Natural killer cell (primary cell): ENCODE data around the gene SMIM43. TPM values are rescaled to one million over a fixed set of nuclear protein-coding genes. Genes with fewer than 3 reads are reported as not detected.

ENCODE experiments used
- ATAC-seq, 3 donors: fragments of 150-1000 bp in 2 of 3; fragments of 200-7000 bp in 1 of 3; cut with Tn5 transposase; 1 replicate in 1 of 3; 2 replicates in 2 of 3; pipeline ENCODE4 v1.10.0; 2021; ENCODE audit warnings: mild to moderate bottlenecking in 2 of 3, moderate library complexity in 2 of 3
- DNase-seq, 2 donors: peaks; one replicate each; pipeline versions ENCODE4 v3.0.0 to v3.0.0-alpha.2; 2013 to 2021; ENCODE audit warnings: mixed read lengths in 1 of 2
- H3K27ac ChIP-seq: one replicate; pipeline ENCODE4 v1.5.1; 2013; ENCODE audit warnings: mild to moderate bottlenecking, low read length
- H3K27me3 ChIP-seq: one replicate; pipeline ENCODE4 v1.6.1; 2013; ENCODE audit warnings: low read length; ENCODE audit not compliant: control insufficient read depth, insufficient read depth
- H3K36me3 ChIP-seq: one replicate; pipeline ENCODE4 v1.6.1; 2013; ENCODE audit warnings: low read length; ENCODE audit not compliant: control insufficient read depth, insufficient read depth
- H3K4me1 ChIP-seq: one replicate; pipeline ENCODE4 v1.6.1; 2013; ENCODE audit warnings: low read length; ENCODE audit not compliant: control insufficient read depth, insufficient read depth
- H3K4me3 ChIP-seq: one replicate; pipeline ENCODE4 v1.5.1; 2013; ENCODE audit warnings: low read length
- H3K9me3 ChIP-seq: one replicate; pipeline ENCODE4 v1.6.1; 2013; ENCODE audit warnings: low read length; ENCODE audit not compliant: control insufficient read depth, insufficient read depth
- H3K27ac Mint-ChIP-seq, 2 donors: one replicate each; pipeline ENCODE4 v1.8.0; 2022; ENCODE audit warnings: mild to moderate bottlenecking in 2 of 2, mixed read lengths in 2 of 2, moderate library complexity in 1 of 2
- H3K27me3 Mint-ChIP-seq, 2 donors: one replicate each; pipeline ENCODE4 v1.8.0; 2022; ENCODE audit warnings: low read depth in 2 of 2, mixed read lengths in 2 of 2
- H3K36me3 Mint-ChIP-seq: one replicate; pipeline ENCODE4 v1.8.0; 2022; ENCODE audit warnings: mixed read lengths
- H3K4me1 Mint-ChIP-seq, 2 donors: one replicate each; pipeline ENCODE4 v1.8.0; 2022; ENCODE audit warnings: mixed read lengths in 2 of 2
- H3K4me3 Mint-ChIP-seq: one replicate; pipeline ENCODE4 v1.8.0; 2022; ENCODE audit warnings: mild to moderate bottlenecking, moderate library complexity, mixed read lengths
- H3K9me3 Mint-ChIP-seq, 2 donors: one replicate each; pipeline ENCODE4 v1.8.0; 2022; ENCODE audit warnings: mixed read lengths in 2 of 2
- CTCF ChIP-seq: fragments of 200-600 bp; IDR thresholded peaks from one replicate; pipeline ENCODE4 v1.8.0; 2022; ENCODE audit warnings: antibody characterized with exemption
- WGBS: methylation state at CpG from one replicate; pipeline ENCODE4 v1.1.7; 2013; ENCODE audit warnings: missing lambda C conversion rate; ENCODE audit not compliant: insufficient coverage; 5-methylcytosine and 5-hydroxymethylcytosine counted together
- intact Hi-C: fragments of 100-400 bp; cut with micrococcal nuclease; formaldehyde crosslinking; loops from one replicate; pipeline ENCODE4 v1.14.2; 2022
- total RNA-seq, 4 donors: library from RNA; stranded (reverse); fragments of 120-200 nt in 1 of 4; gene quantifications; one replicate each; pipeline versions ENCODE4 v1.2.3 to v1.2.4, GENCODE V29; 2013 to 2022

SMIM43 gene
- total RNA-seq, 3 donors from 2014 or later (not counting 1 experiment from before 2014, with no cell fraction given): not detected

DNA sequence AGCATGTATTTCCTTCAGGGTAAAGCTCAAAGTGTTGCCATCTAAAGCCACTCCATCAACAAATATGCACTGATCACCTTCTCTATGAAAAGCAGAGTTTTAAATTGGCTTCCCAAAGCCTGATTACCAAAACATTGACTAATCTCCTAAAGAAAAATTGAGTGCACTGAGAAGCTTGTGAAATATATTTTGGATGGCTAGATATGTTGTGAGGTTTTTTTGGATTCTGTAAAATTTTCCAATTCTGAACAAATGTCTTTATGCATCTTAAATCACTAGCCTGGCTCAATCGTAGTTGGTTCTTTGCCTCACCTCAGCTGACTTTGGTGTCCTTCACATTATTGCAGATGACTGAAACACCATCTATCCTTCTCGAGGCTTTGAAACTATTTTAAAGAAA, 21.3 kb upstream of the SMIM43 start:
- Mint-ChIP-seq H3K27ac (no peak overlapping the region), H3K4me1 (no peaks in the 10 kb centered on the region), H3K9me3 (no peaks in the 10 kb centered on the region), H3K36me3 (no peaks in the 10 kb centered on the region), H3K4me3 (no peak overlapping the region), H3K27me3 (peaks cover 37 to 78% of the 10 kb centered on the region in 2 donors)
- H3K36me3 ChIP-seq: no peaks in the 10 kb centered on the region
- DNase-seq (no peak), ATAC-seq (no peak)
- no peak overlapping the region for H3K4me3 ChIP-seq
- intact Hi-C loops: no loop called here
- peaks cover 3% of the 10 kb centered on the region for H3K9me3 ChIP-seq
- no peak for TF ChIP-seq CTCF
- no peaks in the 10 kb centered on the region for H3K4me1 ChIP-seq
- WGBS: 90% methylated on average over 1 of the region's 2 CpGs
- H3K27me3 ChIP-seq: peaks cover 12% of the 10 kb centered on the region
- no peak overlapping the region for H3K27ac ChIP-seq

DNA sequence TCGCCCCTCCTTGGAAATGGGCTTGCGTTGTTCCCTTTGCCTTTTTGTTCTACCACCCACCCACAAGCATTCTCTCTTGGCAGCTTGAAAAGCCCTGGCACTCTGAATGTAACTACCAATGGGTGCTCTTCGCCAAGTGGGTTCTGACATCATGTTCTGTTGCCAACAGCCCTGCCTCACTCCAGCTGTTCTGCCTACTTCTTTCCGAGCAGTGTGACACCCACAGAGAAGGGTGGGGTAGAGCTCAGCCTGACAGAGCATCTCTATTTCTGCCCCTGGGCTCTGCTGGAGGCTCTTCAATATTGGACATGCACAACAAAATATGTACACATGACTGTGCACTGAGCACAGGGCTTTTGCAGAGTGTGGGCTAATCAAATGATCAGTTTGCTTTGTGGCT, 20.5 kb upstream of the SMIM43 start:
- Histone ChIP-seq H3K27ac (no peak overlapping the region), H3K27me3 (peaks cover 12% of the 10 kb centered on the region), H3K4me1 (no peaks in the 10 kb centered on the region), H3K36me3 (no peaks in the 10 kb centered on the region), H3K9me3 (peaks cover 3% of the 10 kb centered on the region), H3K4me3 (no peak overlapping the region)
- Mint-ChIP-seq H3K9me3 (no peaks in the 10 kb centered on the region), H3K4me1 (no peaks in the 10 kb centered on the region), H3K36me3 (no peaks in the 10 kb centered on the region), H3K27ac (no peak overlapping the region), H3K4me3 (no peak overlapping the region), H3K27me3 (peaks cover 40 to 74% of the 10 kb centered on the region in 2 donors)
- ATAC-seq (no peak), DNase-seq (no peak)
- intact Hi-C loops: no loop called here
- 94% methylated on average over 4 of the region's 4 CpGs for WGBS
- no peak for TF ChIP-seq CTCF

- Histone ChIP-seq H3K9me3 (peaks cover 3% of the 10 kb centered on the region), H3K4me1 (no peaks in the 10 kb centered on the region), H3K27me3 (peaks cover 12% of the 10 kb centered on the region), H3K4me3 (no peak overlapping the region), H3K36me3 (no peaks in the 10 kb centered on the region), H3K27ac (no peak overlapping the region)
- peaks cover 41 to 75% of the 10 kb centered on the region in 2 donors for H3K27me3 Mint-ChIP-seq
- intact Hi-C loops: no loop called here
- no peak overlapping the region for H3K27ac Mint-ChIP-seq
- no peak overlapping the region for H3K4me3 Mint-ChIP-seq
- H3K9me3 Mint-ChIP-seq: no peaks in the 10 kb centered on the region
- WGBS: 82% methylated on average over 2 of the region's 2 CpGs
- H3K36me3 Mint-ChIP-seq: no peaks in the 10 kb centered on the region
- no peak for TF ChIP-seq CTCF
- DNase-seq: no peak
- no peaks in the 10 kb centered on the region for H3K4me1 Mint-ChIP-seq
- no peak for ATAC-seq
Observed at GRCh38 chr4:121784975-121785374, 20.0 kb upstream of the SMIM43 start.

GRCh38 chr4:121784401-121784800, 19.4 kb upstream of the SMIM43 start:
- Mint-ChIP-seq H3K4me1 (no peaks in the 10 kb centered on the region), H3K9me3 (no peaks in the 10 kb centered on the region), H3K4me3 (no peak overlapping the region), H3K27me3 (peaks cover 42 to 76% of the 10 kb centered on the region in 2 donors), H3K27ac (no peak overlapping the region), H3K36me3 (no peaks in the 10 kb centered on the region)
- DNase-seq (no peak), ATAC-seq (no peak)
- Histone ChIP-seq H3K9me3 (peaks cover 3% of the 10 kb centered on the region), H3K4me1 (no peaks in the 10 kb centered on the region), H3K36me3 (no peaks in the 10 kb centered on the region), H3K27ac (no peak overlapping the region), H3K27me3 (peaks cover 12% of the 10 kb centered on the region), H3K4me3 (no peak overlapping the region)
- no peak for TF ChIP-seq CTCF
- intact Hi-C loops: no loop called here
- WGBS: no CpG with 5 or more reads among the region's 1 CpG
